Mammary epithelial cell (primary cell): Measurements from ENCODE around the gene ABCB11.

Experiments
- CTCF ChIP-seq, 2 donors: IDR thresholded peaks in 1 of 2; conservative IDR thresholded peaks in 1 of 2; 2 replicates each; pipeline ENCODE4 v1.5.1; 2011 to 2012; ENCODE audit warnings: inconsistent platforms in 2 of 2, low read length in 2 of 2, mild to moderate bottlenecking in 2 of 2, control low read depth in 1 of 2, low read depth in 1 of 2; ENCODE audit not compliant: insufficient read depth in 1 of 2; ENCODE audit errors: extremely low read depth in 1 of 2
- EZH2 ChIP-seq: IDR thresholded peaks from 2 replicates; pipeline ENCODE4 v1.6.1; 2012; ENCODE audit warnings: low read length, inconsistent platforms, borderline replicate concordance

- TF ChIP-seq CTCF (conservative IDR thresholded peaks at IDR 0.05 in 1 of 2, IDR thresholded peaks at IDR 0.05 in 1 of 2; ENCODE audit: extremely low read depth in 1 of 2, insufficient read depth in 1 of 2, low read depth in 1 of 2, low read length in 2 of 2) (no peak), EZH2 (no peak)
These were observed 34.3 kb upstream of the ABCB11 start for GRCh38 chr2:169065422-169065821.
